GM18870 (cell line): ENCODE results near the gene MADD.

Experiments used
- ATAC-seq: cut with Tn5 transposase; IDR thresholded peaks from one replicate; pipeline ENCODE4 v1.9.1; 2021; ENCODE audit warnings: moderate library complexity; ENCODE audit not compliant: unreplicated experiment

The MADD gene

DNA sequence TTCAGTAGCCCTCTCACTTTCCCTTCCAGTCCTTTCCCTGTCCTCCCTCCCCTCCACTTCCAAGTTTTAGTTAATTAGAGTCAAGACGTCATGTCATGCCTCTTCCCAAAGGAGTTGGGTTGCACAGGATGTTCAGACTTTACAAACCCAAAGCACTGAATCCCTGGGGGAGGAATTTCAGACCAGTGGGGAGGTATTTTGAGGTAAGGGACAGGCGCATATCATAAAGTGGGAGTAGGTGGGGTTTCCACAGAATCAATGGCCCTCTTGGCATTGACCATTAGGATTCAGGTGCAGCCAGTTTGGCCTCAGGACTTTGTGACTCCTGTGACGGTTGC, 20.6 kb upstream of the MADD start:
- ATAC-seq: no peak

DNA sequence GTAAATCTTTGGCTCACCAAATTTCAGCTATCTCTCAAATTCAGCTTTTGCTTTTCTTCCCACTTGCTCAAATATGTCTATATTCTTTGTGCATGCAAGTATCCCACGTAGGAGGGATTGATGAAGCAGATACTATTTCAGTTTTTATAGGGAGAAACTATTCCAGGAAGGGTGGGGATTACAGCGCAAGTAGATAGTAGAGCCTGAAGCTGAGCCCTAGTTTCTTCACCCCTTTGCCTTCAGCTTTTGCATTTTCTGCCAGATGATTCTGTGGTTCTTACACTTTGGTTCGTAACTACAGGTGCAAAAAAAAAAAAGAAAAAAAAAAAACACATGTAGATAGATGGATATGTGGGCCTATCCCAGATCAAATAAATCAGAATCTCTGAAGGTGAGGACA, 18.2 kb upstream of the MADD start:
- ATAC-seq: no peak

DNA sequence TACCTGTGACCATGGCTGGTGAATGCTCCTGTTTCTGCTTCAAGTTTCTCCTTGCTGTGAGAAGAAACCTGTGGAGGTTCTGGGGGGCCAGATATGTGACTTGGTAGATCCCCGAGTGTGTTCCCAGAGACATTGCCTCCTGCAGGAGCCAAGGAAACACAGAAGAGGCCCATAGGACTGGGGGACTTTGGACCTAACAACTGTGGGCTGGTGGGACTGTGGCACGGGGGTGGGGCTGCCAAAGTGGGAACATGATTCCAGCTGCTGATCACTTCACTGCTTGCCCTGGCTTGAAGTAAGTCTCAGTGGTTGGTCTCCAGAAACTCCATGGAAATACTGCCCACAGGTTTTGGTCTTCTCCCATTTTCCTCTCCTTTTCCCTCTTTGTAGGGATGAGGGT, 16.3 kb upstream of the MADD start:
- no peak for ATAC-seq

DNA sequence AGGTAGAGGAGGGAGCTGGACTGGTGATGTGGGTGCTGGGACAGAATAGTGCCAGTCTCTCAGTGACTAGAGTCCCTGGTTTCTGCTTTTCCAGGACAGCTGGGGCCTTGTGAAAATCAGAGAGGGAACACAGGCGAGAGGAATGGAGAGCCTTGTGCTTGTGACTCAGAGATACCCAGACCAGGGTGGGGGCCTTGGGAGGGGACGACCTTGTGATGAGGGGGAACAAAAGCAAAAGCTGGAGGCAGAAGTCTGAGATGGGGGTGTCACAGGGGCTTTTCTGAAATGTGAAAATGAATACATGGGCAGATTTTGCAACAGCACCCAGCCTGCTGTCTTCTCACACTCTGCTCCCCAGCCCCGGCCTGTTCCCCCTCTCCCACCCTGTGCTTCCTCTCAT, 15.5 kb upstream of the MADD start:
- no peak for ATAC-seq

DNA sequence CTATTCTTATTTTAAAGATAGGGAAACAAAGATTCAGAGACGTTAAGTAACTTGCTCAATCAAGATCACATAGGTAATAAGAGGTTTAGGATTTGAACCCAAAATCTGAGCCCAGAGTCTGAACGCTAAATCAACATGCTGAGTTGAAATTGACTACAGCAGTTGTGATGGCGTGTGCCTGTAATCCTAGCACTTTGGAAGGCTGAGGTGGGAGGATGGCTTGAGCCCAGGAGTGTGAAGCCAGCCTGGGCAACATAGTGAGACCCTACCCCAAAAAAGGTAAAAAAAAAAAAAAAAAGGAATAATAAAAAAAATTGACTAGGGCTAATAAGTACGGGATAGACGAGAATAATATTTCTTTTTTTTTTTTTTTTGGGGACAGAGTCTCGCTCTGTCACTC, 13.6 kb upstream of the MADD start:
- ATAC-seq: no peak

DNA sequence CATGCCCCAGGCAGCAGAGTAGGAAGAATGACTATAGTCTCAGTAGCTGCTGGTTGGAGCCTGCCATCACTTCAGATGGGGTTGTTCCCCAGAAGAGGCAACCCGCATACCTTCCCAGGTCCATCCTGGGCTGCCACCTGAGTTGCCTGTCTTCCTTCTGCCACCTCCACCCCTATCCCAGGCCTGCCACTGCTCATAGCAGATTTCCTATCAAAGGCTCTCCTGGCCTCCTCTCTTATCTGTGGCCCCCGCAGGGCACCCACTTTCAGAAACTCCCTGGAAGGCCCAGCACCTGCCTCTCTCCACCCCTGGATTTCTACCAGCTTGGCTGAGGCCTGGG, 12.8 kb upstream of the MADD start:
- ATAC-seq: no peak

DNA sequence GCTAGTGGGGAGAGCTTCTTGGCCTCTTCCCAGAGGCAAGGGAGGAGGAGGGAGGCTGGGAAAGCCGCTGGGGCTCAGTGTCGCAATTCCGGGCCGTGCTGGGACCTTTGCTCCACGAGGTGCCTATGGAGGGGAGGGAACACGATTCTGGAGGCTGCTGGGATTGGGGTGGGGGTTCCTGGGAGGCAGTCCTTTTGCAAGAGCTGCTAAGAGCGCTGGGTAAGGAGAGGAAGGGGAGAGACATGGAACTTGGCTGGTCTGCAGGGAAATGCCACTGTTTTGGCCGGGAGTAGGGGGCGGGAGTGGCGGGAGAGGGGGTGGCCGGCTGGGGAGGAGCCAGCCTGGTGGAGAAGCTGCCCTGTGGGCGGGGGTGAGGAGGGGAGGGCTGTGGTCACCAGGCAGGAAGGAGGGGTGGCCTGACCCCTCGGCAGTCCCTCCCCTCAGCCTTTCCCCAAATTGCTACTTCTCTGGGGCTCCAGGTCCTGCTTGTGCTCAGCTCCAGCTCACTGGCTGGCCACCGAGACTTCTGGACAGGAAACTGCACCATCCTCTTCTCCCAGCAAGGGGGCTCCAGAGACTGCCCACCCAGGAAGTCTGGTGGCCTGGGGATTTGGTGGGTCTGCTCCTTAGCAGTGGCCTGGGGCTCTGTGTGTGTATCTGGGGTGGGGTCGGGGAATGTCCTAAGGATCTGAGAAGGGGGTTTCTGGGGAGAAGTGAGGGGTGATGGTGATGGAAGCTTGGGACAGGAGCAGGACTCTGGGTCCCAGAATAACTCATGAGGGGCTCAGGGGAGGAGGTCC, 12.2 kb upstream of the MADD start, which contains the start of gene NR1H3:
Gene NR1H3 (plus strand): TSS at position 480 of the 800 bp plus-strand sequence. CDS start 1,221 bp downstream, outside the sequence.
- no peak for ATAC-seq

DNA sequence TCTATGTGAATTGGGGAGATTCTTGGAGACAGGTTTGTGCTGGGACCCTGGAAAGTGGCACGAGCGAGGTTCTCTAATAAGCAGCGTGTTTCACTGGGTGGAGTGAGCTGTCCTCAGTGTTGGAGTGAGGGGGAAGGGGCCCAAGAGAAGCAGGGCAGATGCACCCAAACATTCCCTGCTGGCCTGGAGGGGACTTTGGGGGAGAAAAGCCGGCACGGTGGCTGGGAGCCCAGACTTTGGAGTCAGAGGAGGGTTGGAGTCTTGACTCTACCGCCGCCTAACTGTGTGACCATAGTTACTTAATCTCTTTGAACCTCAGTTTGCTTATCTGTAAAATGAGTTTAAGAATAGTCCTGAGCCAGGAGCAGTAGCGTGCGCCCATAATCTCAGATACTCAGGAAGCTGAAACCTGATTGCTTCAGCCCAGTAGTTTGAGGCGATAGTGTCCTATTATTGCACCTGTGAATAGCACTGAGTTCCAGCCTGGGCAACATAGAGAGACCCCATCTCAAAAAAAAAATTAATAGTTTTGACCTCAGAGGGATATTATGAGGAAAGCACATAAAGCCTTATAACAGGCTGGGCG, 11.5 kb upstream of the MADD start:
- no peak for ATAC-seq

DNA sequence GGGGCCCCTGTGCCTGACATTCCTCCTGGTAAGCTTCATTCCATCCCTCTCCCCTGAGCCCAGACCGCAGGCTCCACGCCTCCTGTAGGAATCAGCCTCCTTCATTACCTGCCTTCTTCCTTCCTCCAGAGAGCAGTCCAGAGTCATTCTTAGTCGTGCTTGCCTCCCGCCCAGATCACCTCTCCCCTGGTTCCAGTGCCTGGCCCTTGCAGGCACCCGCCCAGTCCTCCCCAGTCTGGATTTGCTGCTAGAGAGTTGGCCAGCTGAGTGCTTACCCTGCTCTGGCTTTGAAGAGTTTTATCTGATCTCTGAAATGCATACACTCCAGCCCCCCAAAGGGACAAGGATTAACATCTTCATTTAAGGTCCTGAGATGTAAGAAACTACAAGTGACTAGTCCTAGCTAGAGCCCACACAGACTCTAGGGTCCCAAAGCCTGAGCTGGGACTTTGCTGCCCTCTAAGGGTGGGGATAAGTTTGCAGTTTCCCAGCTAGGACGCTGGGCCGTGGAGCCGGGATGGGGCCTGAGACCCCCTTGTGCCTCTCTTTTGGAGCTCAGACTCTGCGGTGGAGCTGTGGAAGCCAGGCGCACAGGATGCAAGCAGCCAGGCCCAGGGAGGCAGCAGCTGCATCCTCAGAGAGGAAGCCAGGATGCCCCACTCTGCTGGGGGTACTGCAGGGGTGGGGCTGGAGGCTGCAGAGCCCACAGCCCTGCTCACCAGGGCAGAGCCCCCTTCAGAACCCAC, 10.5 kb upstream of the MADD start:
- ATAC-seq: no peak

DNA sequence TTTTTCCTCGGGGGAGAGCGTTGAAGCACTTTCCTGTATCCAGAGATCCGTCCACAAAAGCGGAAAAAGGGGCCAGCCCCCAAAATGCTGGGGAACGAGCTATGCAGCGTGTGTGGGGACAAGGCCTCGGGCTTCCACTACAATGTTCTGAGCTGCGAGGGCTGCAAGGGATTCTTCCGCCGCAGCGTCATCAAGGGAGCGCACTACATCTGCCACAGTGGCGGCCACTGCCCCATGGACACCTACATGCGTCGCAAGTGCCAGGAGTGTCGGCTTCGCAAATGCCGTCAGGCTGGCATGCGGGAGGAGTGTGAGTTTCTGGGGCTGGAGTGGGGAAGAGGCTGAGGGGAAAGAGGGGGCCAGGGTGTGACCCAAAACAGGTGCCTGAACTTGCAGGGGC, 9.6 kb upstream of the MADD start:
- no peak for ATAC-seq

DNA sequence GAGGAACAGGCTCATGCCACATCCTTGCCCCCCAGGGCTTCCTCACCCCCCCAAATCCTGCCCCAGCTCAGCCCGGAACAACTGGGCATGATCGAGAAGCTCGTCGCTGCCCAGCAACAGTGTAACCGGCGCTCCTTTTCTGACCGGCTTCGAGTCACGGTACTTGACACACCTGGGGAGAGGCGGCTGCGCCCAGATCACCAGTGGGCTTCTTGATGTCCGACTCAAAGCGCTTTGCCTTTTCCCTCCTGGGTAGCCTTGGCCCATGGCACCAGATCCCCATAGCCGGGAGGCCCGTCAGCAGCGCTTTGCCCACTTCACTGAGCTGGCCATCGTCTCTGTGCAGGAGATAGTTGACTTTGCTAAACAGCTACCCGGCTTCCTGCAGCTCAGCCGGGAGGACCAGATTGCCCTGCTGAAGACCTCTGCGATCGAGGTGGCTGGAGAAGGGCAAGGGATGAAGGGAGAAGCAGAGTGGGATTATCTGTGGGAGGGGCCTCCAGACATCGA, 8.6 kb upstream of the MADD start:
- no peak for ATAC-seq

DNA sequence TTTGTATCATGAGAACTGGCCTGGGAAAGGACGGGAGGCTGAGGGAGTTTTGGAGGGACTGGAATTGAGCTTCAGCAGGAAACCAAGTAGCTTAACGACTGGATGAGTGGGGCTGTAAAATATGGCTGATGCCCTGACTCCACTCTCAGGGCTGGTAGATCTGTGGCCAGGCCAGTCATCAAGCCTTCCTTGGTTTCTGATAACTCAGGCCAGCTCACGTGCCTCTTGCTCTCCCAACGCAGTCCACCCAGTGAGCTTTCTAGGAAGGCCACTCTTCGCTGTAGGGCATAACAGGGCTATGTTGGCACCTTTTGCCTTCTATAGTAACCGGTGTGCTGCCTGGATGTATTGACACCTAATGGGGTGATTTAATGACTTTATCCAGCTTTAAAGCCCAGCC, 5.8 kb upstream of the MADD start:
- ATAC-seq: no peak

DNA sequence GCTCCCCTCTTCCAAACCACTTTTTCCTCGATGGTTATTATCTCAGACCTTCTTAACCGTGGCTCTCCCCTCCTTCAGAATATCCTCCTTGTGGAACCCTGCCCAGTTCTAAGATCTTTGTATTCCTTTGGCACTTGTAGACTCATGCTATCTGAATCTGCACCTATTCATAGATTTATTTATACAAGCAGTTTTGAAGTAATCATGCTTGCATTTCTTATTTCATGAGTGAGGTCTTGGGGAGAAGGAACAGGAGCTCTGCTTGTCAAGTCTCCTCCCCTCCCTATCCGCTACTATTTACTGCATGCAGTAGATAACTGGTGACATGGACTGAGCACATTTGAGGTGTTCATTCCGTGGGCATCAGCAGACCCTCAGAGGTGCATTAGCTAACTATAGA, 5.4 kb upstream of the MADD start:
- no peak for ATAC-seq

DNA sequence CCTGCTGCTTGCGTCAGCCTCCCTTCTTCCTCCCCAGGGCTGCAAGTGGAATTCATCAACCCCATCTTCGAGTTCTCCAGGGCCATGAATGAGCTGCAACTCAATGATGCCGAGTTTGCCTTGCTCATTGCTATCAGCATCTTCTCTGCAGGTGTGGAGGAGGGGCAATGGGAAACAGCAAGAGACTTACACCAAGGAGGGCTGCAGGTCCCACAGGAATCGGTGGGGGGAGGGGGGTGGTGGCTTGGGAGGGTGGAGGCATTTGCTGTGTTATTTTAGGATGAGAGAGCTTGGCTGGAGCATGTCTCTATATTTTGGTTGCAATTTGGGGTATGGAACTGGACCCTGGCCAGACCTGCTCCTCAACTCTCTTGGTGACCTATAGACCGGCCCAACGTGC, 2.1 kb upstream of the MADD start:
- ATAC-seq: no peak

DNA sequence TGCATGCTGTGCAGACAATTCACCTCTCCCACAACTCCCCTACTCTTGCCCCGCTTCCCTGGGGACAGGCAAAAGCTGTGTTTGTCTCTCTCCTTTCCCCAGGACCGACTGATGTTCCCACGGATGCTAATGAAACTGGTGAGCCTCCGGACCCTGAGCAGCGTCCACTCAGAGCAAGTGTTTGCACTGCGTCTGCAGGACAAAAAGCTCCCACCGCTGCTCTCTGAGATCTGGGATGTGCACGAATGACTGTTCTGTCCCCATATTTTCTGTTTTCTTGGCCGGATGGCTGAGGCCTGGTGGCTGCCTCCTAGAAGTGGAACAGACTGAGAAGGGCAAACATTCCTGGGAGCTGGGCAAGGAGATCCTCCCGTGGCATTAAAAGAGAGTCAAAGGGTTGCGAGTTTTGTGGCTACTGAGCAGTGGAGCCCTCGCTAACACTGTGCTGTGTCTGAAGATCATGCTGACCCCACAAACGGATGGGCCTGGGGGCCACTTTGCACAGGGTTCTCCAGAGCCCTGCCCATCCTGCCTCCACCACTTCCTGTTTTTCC, 1.4 kb upstream of the MADD start:
- no peak for ATAC-seq

DNA sequence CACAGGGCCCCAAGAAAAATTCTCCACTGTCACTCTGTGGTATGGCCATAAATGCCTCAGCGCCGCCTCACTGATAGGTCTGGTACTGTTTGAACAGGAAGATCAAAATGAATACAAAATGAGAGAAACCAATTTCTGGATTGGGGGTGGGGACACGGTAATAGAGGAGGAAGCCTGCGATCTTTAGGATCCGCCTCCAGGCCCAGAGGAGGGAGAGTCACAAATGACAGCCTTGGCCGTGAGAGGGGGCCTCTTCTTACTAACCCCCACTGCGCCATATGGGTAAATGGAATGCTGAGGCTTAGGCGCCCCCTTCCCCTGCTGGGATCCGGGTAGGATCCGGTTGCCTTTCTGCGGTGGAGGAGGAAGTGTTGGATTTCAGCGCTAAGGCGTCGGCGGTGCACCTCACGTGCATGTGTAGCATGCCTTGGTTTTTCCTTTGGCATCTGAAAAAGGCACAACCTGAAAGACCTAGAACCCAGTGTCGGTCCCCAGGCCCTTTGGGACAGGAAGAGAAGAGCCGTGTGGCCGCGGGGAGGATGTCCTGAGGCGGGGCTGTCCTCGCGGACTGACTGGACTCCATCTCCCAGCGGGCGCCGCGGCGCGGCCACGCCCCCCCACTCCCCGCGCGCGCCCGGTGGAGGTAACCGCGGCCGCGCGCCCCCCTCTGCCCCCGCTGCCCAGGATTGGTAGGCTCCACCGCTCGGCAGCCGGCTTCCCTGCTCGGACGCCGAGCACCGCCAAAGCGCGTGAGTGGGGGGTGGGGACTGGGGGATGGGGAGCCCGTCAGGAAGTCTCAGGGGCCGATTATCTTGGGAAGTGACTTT, 718 bp upstream of the MADD start:
- ATAC-seq: peak; percentile 31

DNA sequence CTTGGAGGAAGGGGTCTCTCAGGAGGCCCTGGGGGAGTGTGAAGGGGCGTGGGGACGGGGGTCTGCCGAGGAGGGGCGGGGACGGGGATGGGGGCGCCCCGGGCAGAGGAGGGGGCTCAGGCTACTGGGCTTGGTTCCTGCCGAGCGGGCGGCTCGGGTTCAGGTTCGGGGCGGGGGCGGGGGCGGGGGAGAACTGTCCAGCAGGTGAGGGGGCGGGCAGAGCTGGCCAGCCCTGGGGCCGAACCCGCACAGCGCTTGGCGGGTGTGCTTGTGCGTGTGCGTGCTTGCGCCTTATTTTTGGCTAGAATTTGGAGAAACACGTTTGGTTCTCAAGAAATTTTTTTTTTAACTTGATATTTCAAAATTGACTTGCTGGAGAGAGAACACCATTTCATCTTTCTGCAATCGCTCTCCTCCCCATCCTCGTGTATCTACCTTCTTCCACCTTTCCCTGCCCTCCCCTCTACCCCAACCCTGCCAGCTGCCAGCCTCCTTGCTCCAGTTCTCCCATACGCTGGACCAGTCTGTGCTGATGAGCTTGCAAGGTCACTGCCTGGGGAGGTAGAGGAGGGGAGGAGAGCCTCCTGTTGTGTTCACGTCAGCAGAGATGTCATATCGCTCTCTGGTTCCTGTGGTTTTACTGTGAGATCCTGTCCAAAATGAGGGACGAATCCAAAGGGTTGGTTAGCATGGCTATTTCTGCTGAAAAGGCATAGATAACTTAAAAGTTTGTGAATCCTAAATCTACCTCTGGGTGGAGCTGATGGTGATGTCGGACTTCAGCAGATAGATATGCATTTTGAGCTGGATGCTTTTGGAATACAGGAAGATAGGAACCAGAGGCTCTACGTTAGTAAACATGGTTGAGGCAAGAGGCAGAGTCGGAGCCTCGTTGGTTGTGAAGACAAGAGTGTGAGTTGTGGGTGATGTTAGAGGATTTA, 668 bp downstream of the MADD start:
- ATAC-seq: no peak

DNA sequence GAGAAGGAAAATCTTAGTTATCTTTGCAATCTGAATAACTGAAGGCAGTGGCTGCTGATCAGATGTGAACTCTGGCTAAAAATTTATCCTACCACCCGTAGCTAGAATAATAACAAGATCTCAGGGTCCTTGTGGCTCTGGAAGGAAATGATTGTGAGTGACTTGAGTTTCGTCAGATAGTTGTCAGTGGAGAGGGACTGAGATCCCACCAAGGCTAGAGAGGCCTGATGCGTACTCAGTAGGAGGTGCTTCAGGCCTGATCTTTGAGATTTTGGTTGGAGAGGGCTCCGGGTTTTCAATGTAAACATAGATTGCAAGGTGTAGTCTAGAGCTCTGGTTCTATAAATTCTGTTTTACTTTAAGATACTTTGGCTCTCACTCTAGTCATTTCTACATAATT, 1.4 kb downstream of the MADD start:
- ATAC-seq: no peak

DNA sequence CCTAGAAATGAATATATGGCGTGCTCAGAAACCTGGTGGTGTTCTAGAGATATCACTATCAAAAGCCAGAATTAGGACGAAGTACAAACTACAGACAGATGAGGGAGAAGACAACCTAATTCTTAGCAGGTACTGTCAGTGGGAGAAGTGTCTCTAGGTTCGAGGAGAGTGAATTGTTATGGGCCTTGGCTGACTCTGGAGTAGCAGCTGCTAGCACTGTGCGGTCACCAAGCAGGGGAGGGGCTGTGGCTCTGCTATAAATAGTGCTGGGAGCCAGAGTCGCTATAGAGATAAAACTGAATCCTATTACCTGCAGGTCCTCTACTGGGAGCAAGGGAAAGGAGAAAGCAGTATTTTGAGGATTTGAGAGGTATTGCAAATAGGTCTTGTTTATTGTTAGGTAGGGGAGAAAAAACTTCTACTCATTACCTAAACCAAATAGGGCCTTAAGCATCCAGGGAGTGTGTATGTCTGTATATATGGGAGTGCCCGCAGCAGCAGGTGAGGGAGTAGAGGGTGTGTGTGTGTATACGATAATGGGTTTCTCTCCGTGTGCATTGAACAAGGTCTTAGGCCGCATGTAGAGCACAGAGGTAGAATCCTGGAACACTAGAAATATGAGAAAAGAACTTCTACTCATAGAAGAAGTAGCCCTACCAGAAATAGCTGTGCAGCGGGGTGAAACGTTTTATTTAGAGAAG, 2.2 kb downstream of the MADD start:
- ATAC-seq: no peak
